Karpas-422 (cell line): ENCODE data around the gene MAN2A1. TPM values are rescaled to one million over a fixed set of nuclear protein-coding genes. Genes with fewer than 3 reads are reported as not detected.

Experiments used
- DNase-seq: peaks from one replicate; pipeline ENCODE4 v3.0.0-alpha.2; 2015
- H2AFZ ChIP-seq: fragments of 200-600 bp; sonication (generic); 2 replicates; pipeline ENCODE4 v1.6.1; 2014; ENCODE audit warnings: antibody characterized with exemption, low read length, mixed read lengths
- H3K27ac ChIP-seq: fragments of 200-600 bp; sonication (generic); 2 replicates; pipeline ENCODE4 v1.5.1; 2014; ENCODE audit warnings: mild to moderate bottlenecking, low read length, moderate library complexity
- H3K27me3 ChIP-seq: fragments of 200-600 bp; sonication (generic); 2 replicates; pipeline ENCODE4 v1.6.1; 2014; ENCODE audit warnings: low read length, mixed read lengths
- H3K36me3 ChIP-seq: fragments of 200-600 bp; sonication (generic); 2 replicates; pipeline ENCODE4 v1.6.1; 2014; ENCODE audit warnings: low read length, mixed read lengths; ENCODE audit not compliant: insufficient read depth
- H3K4me1 ChIP-seq: fragments of 200-600 bp; sonication (generic); 2 replicates; pipeline ENCODE4 v1.6.1; 2014; ENCODE audit warnings: mild to moderate bottlenecking, low read length, mixed read lengths
- H3K4me2 ChIP-seq: fragments of 200-600 bp; sonication (generic); 2 replicates; pipeline ENCODE4 v1.6.1; 2014; ENCODE audit warnings: low read length, low read depth, mild to moderate bottlenecking; ENCODE audit not compliant: poor library complexity, severe bottlenecking
- H3K4me3 ChIP-seq: fragments of 200-600 bp; sonication (generic); 2 replicates; pipeline ENCODE4 v1.5.1; 2014; ENCODE audit warnings: mild to moderate bottlenecking, antibody characterized with exemption, low read length, mixed read lengths
- H3K79me2 ChIP-seq: fragments of 200-600 bp; sonication (generic); 2 replicates; pipeline ENCODE4 v1.6.1; 2014; ENCODE audit warnings: mild to moderate bottlenecking, low read length, mixed read lengths
- H3K9ac ChIP-seq: fragments of 200-600 bp; sonication (generic); 2 replicates; pipeline ENCODE4 v1.6.0; 2014; ENCODE audit warnings: low read length
- H3K9me2 ChIP-seq: fragments of 200-600 bp; sonication (generic), shearing (Covaris generic); replicated peaks from 2 replicates; pipeline ENCODE4 v1.6.0; 2014; ENCODE audit warnings: mild to moderate bottlenecking, low read length, moderate library complexity; ENCODE audit not compliant: insufficient read depth
- H3K9me3 ChIP-seq: fragments of 300-700, 200-600 bp; sonication (generic); 2 replicates; pipeline ENCODE4 v1.6.1; 2014; ENCODE audit warnings: low read length, mixed read lengths
- H4K20me1 ChIP-seq: fragments of 200-600 bp; sonication (generic); 2 replicates; pipeline ENCODE4 v1.6.1; 2014; ENCODE audit warnings: mild to moderate bottlenecking, antibody characterized with exemption, low read length, low read depth; ENCODE audit not compliant: insufficient read depth
- total RNA-seq: library from RNA; depleted of rRNA; stranded (reverse); fragments of >200 nt; shearing (Covaris generic); gene quantifications from 2 replicates; pipeline ENCODE4 v1.2.3, GENCODE V29; 2014; ENCODE audit warnings: low replicate concordance

The MAN2A1 gene
- total RNA-seq, 1 experiment from 2014 or later, result 20.3 TPM

DNA sequence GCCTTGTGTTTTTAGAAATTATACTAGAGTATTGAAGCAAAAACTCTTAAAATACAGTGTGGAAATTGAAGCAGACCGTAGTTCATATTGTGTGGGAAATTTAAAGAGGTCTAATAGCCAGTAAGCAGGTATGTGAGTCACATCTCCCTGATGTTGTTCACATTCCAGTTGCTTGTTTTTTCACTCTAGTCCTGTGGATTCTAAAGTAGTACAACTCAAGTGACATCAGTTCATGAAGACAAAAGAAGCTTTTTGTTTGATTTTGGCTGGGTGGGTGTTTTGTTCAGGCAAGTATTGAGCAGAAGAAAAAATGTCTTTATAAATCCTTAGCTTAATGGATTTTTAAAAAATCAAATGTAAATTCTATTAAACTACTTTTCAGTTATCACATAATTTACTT lies 216.2 kb downstream of the MAN2A1 start:
- Histone ChIP-seq H3K9ac (no peak overlapping the region), H3K27me3 (no peaks in the 10 kb centered on the region), H3K9me3 (no peaks in the 10 kb centered on the region), H3K4me1 (no peaks in the 10 kb centered on the region), H3K79me2 (no peaks in the 10 kb centered on the region), H4K20me1 (no peaks in the 10 kb centered on the region), H3K9me2 (no peaks in the 10 kb centered on the region), H3K4me2 (no peak overlapping the region), H3K4me3 (no peak overlapping the region), H3K36me3 (no peaks in the 10 kb centered on the region), H2AFZ (no peak overlapping the region), H3K27ac (no peak overlapping the region)
- no peak for DNase-seq

DNA sequence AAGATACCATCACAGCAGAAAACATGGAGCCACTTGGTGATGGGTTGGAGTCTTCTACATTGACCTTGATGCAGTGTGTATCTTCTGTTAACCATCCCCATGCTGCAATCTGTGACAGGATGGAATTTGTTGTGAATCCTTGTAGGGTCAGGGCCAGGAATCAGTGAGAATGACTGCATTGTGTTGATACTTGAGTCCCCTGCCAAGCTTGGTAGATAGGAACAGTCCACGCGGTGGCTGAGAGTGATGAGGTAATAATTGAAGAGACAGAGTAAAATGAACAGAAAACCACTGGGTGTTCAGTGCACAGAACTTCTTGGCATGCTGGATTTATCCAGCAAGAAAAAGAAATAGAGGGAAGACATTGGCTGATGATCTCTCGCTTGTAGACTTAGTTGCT lies 217.5 kb downstream of the MAN2A1 start:
- H3K4me1 ChIP-seq, result no peaks in the 10 kb centered on the region
- no peaks in the 10 kb centered on the region for H3K9me3 ChIP-seq
- no peaks in the 10 kb centered on the region for H3K27me3 ChIP-seq
- no peak overlapping the region for H2AFZ ChIP-seq
- no peak for DNase-seq
- H3K9ac ChIP-seq, result no peak overlapping the region
- H3K4me2 ChIP-seq, result no peak overlapping the region
- H3K27ac ChIP-seq, result no peak overlapping the region
- no peaks in the 10 kb centered on the region for H3K79me2 ChIP-seq
- H3K36me3 ChIP-seq, result no peaks in the 10 kb centered on the region
- no peaks in the 10 kb centered on the region for H3K9me2 ChIP-seq
- no peaks in the 10 kb centered on the region for H4K20me1 ChIP-seq
- H3K4me3 ChIP-seq, result no peak overlapping the region

DNA sequence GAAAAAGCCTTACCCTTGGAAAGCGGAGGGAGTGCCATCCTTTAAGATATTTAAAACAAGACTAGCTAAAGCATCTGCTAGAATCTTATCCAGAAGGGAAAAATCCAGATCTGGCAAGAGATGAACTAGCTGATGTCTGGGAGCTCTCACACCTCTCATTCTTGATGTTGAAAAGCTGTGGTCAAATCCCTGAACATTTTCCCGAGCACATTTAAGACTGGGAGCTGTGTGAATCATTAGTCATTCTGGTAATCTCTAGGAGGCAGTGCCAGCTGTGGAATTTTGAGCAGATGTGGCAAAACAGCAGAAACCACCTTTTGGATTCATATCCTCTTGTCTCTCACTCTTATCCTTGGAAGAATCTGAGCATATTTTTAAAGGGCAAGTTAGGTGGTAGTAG lies 218.0 kb downstream of the MAN2A1 start:
- Histone ChIP-seq H3K27me3 (no peaks in the 10 kb centered on the region), H3K36me3 (no peaks in the 10 kb centered on the region), H3K9me2 (no peaks in the 10 kb centered on the region), H3K4me1 (no peaks in the 10 kb centered on the region), H3K27ac (no peak overlapping the region), H4K20me1 (no peaks in the 10 kb centered on the region), H3K4me3 (no peak overlapping the region), H2AFZ (no peak overlapping the region), H3K4me2 (no peak overlapping the region), H3K79me2 (no peaks in the 10 kb centered on the region), H3K9me3 (no peaks in the 10 kb centered on the region), H3K9ac (no peak overlapping the region)
- no peak for DNase-seq

DNA sequence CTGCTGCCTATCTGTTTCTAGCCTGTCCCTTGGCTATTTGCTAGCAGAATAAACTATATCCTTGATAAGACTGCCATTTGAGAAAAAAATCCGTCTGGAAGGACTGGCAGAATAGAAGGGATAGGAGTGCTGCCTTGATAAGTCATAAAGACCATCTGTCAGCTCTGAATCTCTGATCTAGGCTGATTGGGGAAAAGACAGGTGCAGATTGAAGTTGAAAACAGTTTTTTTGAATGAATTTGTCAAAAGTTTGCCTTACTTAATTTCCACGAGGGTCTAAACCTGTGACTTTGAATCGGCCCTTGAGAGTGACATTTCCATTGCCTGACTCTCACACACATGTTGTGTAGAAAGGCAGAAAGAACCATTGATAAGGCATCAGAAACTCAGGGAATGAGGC lies 218.6 kb downstream of the MAN2A1 start:
- no peaks in the 10 kb centered on the region for H3K9me3 ChIP-seq
- H3K27ac ChIP-seq, result no peak overlapping the region
- no peak overlapping the region for H2AFZ ChIP-seq
- no peaks in the 10 kb centered on the region for H3K36me3 ChIP-seq
- H3K9ac ChIP-seq, result no peak overlapping the region
- no peaks in the 10 kb centered on the region for H3K79me2 ChIP-seq
- H3K9me2 ChIP-seq, result no peaks in the 10 kb centered on the region
- no peaks in the 10 kb centered on the region for H3K4me1 ChIP-seq
- no peak overlapping the region for H3K4me2 ChIP-seq
- no peak overlapping the region for H3K4me3 ChIP-seq
- no peak for DNase-seq
- H4K20me1 ChIP-seq, result no peaks in the 10 kb centered on the region
- no peaks in the 10 kb centered on the region for H3K27me3 ChIP-seq

DNA sequence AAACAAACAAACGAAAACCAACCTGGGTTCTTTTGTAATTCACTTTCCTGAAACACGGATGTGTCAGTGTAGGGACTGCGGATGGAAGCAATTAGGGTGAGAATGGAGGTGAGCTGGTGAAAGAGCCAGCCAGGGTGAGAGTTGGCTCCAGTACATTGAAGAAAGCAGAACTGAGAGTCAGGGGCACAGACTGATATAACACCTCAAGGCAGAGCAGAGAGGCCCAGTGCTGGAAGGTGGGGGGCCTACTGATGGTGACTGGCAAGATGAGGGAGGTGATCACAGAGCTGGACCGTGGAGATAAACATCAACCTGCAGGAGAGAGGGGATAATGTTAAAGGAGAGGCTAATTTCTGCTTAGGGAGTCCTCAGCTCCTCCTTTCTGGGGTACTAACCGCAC lies 221.1 kb downstream of the MAN2A1 start:
- H3K27me3 ChIP-seq, result no peaks in the 10 kb centered on the region
- no peak for DNase-seq
- no peak overlapping the region for H3K9ac ChIP-seq
- no peaks in the 10 kb centered on the region for H3K9me2 ChIP-seq
- H3K27ac ChIP-seq, result no peak overlapping the region
- no peak overlapping the region for H3K4me2 ChIP-seq
- no peaks in the 10 kb centered on the region for H3K9me3 ChIP-seq
- H3K36me3 ChIP-seq, result no peaks in the 10 kb centered on the region
- no peak overlapping the region for H2AFZ ChIP-seq
- H3K79me2 ChIP-seq, result no peaks in the 10 kb centered on the region
- H3K4me3 ChIP-seq, result no peak overlapping the region
- H4K20me1 ChIP-seq, result no peaks in the 10 kb centered on the region
- no peaks in the 10 kb centered on the region for H3K4me1 ChIP-seq

DNA sequence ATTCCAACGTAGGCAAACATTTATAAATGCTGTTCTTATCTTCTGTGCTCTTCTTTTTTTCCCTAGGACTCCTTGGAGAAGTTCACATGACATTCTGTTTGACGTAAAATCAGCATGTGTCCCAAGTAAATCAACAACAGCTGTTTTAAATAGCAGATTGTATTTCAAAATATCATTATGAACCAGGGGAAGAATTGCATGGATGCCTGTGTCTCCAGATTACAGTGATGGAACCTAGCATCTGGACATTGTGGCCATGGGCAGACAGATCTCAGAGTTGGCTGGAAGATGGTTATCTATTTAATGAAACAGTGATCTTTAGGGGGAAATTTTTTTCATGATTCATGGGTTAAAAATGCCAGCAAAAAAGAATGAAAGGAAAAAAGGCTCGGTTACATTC lies 222.0 kb downstream of the MAN2A1 start:
- no peaks in the 10 kb centered on the region for H3K9me3 ChIP-seq
- H3K9ac ChIP-seq, result no peak overlapping the region
- no peak overlapping the region for H3K4me3 ChIP-seq
- H3K27me3 ChIP-seq, result no peaks in the 10 kb centered on the region
- DNase-seq, result no peak
- no peak overlapping the region for H2AFZ ChIP-seq
- no peak overlapping the region for H3K4me2 ChIP-seq
- no peaks in the 10 kb centered on the region for H4K20me1 ChIP-seq
- no peaks in the 10 kb centered on the region for H3K79me2 ChIP-seq
- no peak overlapping the region for H3K27ac ChIP-seq
- H3K9me2 ChIP-seq, result no peaks in the 10 kb centered on the region
- H3K36me3 ChIP-seq, result no peaks in the 10 kb centered on the region
- peaks cover 3% of the 10 kb centered on the region for H3K4me1 ChIP-seq

DNA sequence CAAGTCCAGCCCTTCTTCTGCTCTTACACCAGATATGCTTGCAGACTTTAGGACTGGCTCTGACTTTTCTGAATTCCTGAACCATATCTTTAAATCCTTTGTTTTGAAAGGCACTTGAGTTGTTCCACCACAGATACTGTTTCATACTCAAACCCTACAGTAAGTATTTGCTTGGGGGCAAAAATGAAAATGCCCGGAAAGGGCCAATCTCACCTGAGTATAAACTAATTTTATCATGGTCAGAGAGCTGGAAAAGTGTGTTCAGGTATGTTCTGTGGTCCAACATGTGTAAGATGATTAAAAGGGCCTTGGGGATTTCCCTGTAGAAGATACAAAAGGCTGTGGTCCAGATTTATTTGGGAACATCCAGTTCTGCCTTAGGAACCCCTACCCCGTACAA lies 225.2 kb downstream of the MAN2A1 start:
- no peaks in the 10 kb centered on the region for H3K27me3 ChIP-seq
- no peaks in the 10 kb centered on the region for H4K20me1 ChIP-seq
- H3K9ac ChIP-seq, result no peak overlapping the region
- H3K36me3 ChIP-seq, result no peaks in the 10 kb centered on the region
- no peak overlapping the region for H2AFZ ChIP-seq
- H3K79me2 ChIP-seq, result no peaks in the 10 kb centered on the region
- H3K4me2 ChIP-seq, result no peak overlapping the region
- no peak for DNase-seq
- H3K4me3 ChIP-seq, result no peak overlapping the region
- H3K27ac ChIP-seq, result no peak overlapping the region
- H3K4me1 ChIP-seq, result peaks cover 8% of the 10 kb centered on the region
- no peaks in the 10 kb centered on the region for H3K9me2 ChIP-seq
- H3K9me3 ChIP-seq, result no peaks in the 10 kb centered on the region

DNA sequence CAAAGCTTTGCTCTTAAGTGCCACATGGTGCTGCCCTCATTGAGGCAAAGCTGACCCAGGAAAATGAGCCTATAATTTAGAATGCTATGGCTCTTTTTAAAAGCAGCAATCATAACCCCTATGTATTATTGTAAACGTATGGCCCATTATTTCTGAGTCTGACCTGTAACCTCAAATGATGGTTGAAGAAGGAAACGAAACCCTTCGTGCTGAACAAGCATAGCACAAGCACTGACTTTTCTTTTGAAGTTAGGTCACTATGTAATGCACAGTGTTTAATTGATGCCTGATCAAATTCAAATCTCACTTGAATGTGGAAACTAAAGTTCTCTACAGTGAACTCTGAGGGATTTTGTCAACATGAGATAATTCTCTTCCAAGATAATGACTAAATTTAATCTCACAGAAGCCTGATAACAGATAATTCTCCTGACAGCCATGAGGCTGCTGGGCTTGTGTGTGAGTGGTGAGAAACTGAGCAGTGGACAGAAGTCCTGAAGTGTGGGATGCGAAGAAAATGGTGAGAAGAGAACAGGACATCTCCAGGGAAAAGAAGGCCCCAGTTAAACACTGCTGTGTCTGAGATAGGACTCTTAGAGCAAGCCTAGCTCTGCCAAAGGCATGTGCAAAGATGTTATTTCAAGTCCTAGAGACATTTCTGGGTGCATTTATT lies 226.9 kb downstream of the MAN2A1 start:
- no peak for DNase-seq
- H3K4me2 ChIP-seq, result no peak overlapping the region
- 0 out of 2 replicates have a peak, but pooled peaks cover 2% of the 10 kb centered on the region for H3K27me3 ChIP-seq
- H3K27ac ChIP-seq, result no peak overlapping the region
- no peak overlapping the region for H2AFZ ChIP-seq
- no peaks in the 10 kb centered on the region for H3K36me3 ChIP-seq
- H3K79me2 ChIP-seq, result no peaks in the 10 kb centered on the region
- H3K4me1 ChIP-seq, result peaks cover 8% of the 10 kb centered on the region
- no peak overlapping the region for H3K4me3 ChIP-seq
- no peak overlapping the region for H3K9ac ChIP-seq
- H3K9me2 ChIP-seq, result no peaks in the 10 kb centered on the region
- no peaks in the 10 kb centered on the region for H3K9me3 ChIP-seq
- no peaks in the 10 kb centered on the region for H4K20me1 ChIP-seq
